ENCODE data around the gene CCT4.
"Not testable (repeated sequence)": the region's sequence is repeated elsewhere in the genome, so short reads cannot be mapped to it uniquely, and the experiment has no call there.

Gene CCT4, protein sequence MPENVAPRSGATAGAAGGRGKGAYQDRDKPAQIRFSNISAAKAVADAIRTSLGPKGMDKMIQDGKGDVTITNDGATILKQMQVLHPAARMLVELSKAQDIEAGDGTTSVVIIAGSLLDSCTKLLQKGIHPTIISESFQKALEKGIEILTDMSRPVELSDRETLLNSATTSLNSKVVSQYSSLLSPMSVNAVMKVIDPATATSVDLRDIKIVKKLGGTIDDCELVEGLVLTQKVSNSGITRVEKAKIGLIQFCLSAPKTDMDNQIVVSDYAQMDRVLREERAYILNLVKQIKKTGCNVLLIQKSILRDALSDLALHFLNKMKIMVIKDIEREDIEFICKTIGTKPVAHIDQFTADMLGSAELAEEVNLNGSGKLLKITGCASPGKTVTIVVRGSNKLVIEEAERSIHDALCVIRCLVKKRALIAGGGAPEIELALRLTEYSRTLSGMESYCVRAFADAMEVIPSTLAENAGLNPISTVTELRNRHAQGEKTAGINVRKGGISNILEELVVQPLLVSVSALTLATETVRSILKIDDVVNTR

DNA sequence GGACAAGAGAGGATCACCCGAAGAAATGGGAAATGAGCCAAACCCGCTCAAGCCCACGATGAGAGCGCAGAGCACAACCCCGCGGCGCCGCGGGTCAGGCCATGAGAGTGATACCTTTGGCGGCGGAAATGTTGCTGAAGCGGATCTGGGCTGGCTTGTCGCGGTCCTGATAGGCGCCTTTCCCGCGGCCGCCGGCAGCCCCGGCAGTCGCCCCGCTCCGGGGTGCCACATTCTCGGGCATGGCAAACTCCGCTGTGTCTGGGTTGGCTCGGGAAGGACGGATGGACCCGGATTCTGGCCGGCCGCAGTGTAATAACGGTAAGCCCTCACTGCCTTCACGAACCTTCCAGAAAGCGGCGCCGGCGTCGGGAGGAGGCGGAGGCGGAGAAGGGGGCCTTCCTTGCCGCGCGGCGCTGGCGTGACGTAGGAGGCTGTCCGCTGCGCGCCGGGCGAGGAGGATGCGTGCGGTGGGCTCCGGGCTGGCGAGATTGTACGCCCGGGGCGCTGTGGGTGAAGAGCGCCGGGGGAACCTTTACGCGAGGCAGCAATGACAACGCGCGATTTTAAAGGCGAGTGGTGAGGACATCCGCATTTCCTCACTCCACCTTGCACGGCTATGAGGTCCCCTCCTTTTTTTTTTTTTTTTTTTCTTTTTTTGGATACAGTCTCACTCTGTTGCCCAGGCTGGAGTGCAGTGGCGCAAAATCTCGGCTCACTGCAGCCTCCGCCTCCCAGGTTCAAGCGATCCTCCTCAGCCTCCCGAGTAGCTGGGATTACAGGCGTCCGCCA is at the start of gene CCT4:
Gene CCT4 (minus strand): TSS at position 390 of the 789 bp plus-strand sequence. CDS start 149 bp downstream, at position 241.
- DNase-seq = peak; percentile 68

DNA sequence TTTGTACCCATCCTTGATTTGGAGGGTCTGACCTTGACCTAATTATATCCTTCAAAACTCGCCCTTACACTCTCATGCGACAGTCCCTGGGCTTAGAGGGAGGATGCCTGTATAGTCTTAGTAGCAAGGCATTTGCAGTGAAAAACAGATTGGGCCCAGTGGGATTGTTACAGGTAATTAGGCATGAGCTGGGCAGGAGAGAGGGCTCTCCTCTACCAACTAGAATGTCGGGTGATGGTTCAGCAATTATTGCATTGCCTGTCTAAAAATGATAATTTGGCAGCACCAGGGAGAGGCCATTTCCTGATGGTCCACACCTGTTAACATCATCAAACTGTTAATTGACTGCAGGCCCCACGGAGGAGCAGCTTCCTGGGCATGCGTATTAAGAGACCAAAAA is 49.4 kb upstream of the CCT4 start:
- DNase-seq = no peak

- DNase-seq = no peak
Measured at GRCh38 chr2:61937098-61937497, 48.6 kb upstream of the CCT4 start.

- DNase-seq = no peak
Measured at GRCh38 chr2:61928826-61929461, 40.5 kb upstream of the CCT4 start.

DNA sequence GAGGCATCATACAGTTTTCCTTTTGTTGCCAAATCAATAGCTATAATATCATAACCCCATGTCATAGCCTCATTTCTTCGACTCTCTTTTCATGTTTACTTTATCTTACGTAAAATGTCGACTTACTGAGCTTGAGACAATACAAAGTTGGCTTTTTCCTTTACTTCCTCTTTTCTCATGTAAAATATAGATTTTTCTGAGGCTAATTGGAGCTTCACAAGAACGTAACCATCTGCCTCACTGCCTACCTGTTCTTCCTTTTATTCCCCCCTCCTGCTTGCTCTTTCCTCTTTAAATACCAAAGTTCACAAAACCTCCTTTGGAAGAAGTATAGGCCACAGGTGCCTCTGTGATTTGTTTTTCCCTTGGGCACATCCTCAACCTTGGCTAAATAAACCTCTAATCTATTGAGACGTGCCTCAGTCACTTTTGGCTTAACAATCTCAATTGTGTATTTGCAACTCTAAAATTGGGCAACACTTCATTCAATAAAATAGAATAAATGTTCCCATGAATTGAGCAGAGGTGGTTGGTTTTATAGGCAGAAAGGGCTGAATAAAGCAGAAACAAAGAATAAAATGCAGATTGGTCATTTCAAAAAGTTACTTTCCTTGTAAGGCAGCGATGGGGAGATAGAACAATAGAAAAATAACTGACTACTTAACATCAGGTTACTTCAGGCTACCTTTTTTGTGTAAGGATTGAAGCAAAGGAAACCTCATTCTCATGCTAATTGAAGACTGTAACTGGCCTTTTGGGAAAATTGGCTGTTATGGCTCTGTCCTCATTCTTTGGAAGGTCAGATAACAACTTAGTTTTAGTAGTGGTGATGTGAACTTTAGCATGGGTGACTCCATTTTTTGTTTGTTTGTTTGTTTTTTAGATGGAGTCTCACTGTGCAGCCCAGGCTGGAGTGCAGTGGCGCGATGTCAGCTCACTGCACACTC is 38.3 kb upstream of the CCT4 start:
- DNase-seq = no peak

DNA sequence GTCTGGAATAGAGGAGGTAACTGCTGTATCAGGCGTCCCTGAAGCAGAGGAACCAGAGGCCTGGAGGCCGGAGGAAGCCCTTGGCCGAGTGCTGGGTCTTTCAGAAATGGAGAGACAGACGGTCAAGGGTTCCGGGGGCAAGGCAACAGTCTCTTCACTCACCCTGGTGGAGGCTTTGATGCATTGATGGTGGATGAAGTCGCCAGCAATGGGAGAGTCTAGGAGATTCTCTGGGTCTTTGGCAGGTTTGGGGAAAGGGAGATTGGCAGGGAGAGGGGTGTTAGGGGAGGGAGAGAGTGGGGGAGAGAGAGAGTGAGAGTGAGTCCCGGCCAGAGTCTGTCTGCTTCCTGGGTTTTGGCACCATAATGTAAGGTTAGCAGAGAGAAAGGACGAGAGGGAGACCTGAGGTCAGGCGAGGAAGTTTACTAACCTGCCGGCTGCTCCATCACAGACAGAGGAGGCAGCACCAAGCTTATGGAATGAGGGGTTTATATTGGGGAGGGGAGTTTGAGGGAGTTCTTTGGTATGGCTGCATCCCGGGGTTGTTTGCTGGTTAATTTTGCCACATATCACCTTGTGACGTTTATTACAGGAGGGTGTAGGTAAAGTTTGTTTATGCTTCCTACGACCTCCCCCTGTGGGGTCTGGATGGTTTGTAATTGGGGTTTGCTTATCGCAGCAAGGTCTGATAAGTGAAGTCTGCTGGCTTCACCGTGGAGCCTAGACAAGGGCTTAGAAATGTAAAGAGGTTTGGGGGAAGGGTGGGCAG is 36.6 kb upstream of the CCT4 start:
- no peak for DNase-seq

DNA sequence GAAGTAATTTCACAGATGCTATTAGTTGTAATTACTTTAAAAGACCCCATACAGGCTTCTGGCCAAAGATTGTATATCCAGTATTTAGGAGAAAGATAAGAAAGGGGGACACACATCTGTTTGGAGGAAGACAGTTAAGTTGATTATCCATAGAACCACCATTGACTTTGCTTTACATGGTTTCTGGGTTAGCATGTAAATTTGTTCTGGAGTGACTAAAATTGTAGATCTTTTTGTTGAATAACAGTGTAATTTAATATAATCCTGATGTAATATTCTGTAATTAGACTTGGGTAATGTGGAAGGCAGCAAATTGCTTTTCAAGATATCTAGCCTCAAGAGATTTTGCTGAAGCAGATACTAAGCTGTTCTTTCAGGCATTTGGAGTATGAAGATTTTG is 34.3 kb upstream of the CCT4 start:
- DNase-seq = no peak

GRCh38 chr2:61920548-61920947 is 32.1 kb upstream of the CCT4 start:
- DNase-seq = no peak

DNA sequence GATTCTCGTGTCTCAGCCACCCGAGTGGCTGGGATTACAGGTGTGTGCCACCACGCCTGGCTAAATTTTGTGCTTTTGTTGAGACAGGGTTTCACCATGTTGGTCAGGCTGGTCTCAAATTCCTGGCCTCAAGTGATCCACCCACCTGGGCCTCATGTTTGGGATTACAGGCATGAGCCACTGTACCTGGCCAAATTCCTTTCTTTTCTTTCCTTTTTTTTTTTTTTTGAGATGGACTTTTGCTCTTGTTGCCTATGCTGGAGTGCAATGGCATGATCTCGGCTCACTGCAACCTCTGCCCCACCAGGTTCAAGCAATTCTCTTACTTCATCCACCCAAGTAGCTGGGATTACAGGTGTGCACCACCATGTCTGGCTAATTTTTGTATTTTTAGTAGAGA is 26.3 kb upstream of the CCT4 start:
- not testable (repeated sequence) for DNase-seq

DNA sequence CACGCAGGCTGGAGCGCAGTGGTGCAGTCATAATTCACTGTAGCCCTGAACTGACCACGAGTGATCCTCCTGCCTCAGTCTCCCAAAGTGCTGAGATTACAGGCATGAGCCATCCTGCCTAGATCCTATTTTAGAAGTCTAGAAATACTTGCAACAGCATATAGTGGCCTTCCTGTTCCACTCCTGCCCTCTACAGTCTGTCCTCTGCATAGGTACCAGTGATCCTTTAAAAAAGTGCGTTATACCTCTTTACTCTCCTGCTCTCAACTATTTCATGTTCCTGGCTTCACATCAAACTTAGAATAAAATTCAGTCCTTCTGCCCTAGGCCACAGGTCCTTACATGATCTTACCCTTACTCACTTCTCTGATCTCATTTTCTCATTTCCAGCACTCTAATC is 23.1 kb upstream of the CCT4 start:
- no peak for DNase-seq

- DNase-seq = no peak
Measured at GRCh38 chr2:61910603-61911002, 22.1 kb upstream of the CCT4 start.

GRCh38 chr2:61909116-61909515 is 20.7 kb upstream of the CCT4 start:
- no peak for DNase-seq

DNA sequence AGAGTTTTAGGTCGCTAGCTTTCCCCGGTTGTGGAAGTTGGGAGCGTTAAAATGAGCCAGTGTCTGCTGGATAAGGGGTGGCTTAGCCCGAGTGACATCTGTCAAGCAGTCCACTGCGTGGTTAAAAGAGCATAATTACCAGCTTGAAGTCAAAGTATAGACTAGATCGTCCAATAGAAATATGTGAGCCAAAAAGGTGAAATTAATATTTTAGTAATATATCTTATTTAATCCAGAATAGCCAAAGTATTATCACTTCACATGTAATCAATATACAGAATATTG is 17.7 kb upstream of the CCT4 start:
- DNase-seq = no peak

- peak; percentile 57 for DNase-seq
Measured at GRCh38 chr2:61905372-61906185, 17.1 kb upstream of the CCT4 start, which contains the start of gene COMMD1. Gene COMMD1, plus strand, starts transcription at chr2:61905674. Its CDS starts 5 bp downstream, at chr2:61905679.

GRCh38 chr2:61900281-61900680 is 11.8 kb upstream of the CCT4 start:
- no peak for DNase-seq

DNA sequence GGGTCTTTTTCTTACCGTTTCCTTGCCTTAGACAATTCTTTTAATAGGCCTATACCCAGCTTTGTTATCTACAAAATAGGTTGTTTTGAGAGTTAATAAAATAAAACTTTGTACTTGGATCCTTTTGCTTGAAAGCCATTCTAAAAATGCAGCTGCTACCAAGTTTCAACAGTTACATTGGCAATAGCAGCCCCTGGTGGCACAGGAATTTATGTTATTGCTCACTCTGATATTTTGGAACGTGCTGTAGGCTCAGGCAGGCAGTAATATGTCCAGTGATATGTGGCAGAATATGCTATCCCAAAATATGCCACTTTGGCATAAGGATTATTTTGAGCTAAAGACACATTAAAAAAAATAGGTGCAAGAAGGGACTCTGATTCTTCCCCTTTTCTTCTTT is 10.4 kb upstream of the CCT4 start:
- peak; percentile 4 for DNase-seq

GRCh38 chr2:61887717-61888266 is 664 bp downstream of the CCT4 start:
- peak; percentile 30 for DNase-seq

GRCh38 chr2:61885896-61886603 is 2.4 kb downstream of the CCT4 start:
- no peak for DNase-seq

- no peak for DNase-seq
Measured at GRCh38 chr2:61882850-61883249, 5.6 kb downstream of the CCT4 start.

GRCh38 chr2:61879351-61879750 is 9.1 kb downstream of the CCT4 start:
- not testable (repeated sequence) for DNase-seq
